WI38 (cell line): Measurements from ENCODE around the gene SRPK2.

ENCODE experiments used
- H3K4me3 ChIP-seq: 2 replicates; pipeline ENCODE4 v1.5.1; 2011; ENCODE audit warnings: low read depth, mild to moderate bottlenecking, control low read depth, low read length
- TF ChIP-seq, protein P1 (sequence below): IDR thresholded peaks from 2 replicates; pipeline ENCODE4 v1.5.1; 2012; ENCODE audit warnings: low read depth, mild to moderate bottlenecking, control low read depth, low read length

SRPK2 gene

DNA sequence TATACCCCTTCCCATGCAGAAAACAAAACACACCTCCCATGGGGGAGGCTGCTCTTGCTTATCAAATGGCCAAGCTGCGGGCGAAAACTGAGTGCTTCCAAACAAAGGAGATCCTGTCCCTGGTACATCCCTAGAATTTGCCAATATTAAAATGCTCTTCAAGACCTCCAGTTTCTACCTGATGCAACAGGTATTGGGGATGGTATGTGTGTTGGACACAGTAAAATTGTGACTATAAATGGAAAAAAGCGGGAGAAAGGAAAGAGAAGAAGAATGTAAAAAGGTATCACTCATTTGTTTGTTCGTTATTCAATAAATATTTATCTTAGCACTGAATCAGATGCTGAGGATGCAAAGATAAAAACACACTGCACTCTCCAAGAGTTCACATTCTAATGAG lies 250.8 kb downstream of the SRPK2 start:
- TF ChIP-seq, protein P1, sequence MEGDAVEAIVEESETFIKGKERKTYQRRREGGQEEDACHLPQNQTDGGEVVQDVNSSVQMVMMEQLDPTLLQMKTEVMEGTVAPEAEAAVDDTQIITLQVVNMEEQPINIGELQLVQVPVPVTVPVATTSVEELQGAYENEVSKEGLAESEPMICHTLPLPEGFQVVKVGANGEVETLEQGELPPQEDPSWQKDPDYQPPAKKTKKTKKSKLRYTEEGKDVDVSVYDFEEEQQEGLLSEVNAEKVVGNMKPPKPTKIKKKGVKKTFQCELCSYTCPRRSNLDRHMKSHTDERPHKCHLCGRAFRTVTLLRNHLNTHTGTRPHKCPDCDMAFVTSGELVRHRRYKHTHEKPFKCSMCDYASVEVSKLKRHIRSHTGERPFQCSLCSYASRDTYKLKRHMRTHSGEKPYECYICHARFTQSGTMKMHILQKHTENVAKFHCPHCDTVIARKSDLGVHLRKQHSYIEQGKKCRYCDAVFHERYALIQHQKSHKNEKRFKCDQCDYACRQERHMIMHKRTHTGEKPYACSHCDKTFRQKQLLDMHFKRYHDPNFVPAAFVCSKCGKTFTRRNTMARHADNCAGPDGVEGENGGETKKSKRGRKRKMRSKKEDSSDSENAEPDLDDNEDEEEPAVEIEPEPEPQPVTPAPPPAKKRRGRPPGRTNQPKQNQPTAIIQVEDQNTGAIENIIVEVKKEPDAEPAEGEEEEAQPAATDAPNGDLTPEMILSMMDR = no peak

DNA sequence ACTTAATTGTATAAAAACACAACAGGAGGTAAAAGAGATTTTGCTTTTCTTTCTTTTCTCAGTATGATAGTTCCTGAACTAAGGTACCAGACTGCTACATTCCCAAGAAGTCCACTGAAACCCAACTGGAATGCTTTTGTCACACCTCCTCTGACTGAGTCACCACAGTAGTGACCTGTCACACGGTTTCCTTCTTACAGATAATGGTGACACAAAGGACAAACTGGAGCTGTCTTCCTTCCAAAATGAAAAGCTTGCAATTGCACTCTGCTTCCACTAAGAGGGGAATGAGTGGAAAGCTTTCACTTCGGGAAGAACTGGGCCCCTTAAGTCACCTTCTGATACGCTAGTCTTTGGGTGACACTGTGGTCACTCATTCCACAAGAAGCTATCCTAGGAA lies 252.5 kb downstream of the SRPK2 start:
- H3K4me3 ChIP-seq = no peak overlapping the region
- TF ChIP-seq, protein P1 = 0 out of 2 replicates have a peak, but pooled peaks have one; percentile 15

More for the DNA sequence above, 250.8 kb downstream of the SRPK2 start:
- H3K4me3 ChIP-seq = no peak overlapping the region

GRCh38 chr7:105133986-105134655 lies 254.6 kb downstream of the SRPK2 start:
- H3K4me3 ChIP-seq = no peak overlapping the region
- TF ChIP-seq, protein P1 = no peak

DNA sequence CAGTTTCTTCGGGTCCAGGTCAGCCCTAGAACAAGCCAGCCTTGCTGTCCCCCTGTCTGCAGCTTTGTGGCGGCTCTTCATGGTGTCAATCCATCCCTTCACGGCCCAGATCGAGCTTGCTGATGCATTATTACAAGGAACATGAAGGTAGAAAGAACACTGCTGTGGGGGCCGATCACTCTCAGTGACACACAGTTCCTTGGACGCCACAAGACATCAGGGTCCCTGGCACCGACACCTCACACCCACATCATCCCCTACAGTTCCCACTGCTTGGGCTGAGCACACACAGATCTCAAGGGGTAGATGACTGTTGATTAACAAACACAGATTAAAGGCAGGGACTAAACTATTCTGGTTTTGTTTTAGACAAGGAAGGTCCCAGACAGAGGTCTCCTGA lies 255.4 kb downstream of the SRPK2 start:
- TF ChIP-seq, protein P1 = no peak
- H3K4me3 ChIP-seq = no peak overlapping the region

DNA sequence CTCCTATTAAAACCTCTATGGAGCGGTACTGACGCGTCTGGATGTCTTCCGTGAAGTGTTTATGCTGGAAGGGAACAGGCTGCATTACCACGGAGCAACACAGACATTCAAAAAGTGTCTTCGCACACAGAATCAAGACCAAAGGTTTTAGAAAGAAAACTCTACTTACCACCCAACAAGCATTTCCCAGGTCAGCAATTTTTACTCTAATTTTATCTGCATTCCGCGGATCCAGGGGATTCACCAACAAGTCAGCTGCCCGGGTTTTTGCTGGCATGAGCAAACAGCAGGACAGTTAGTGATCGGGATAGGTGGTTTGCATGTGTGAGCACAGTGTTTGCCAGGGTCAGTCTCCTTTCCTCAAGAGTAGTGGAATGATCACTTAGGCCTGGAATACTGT lies 255.9 kb downstream of the SRPK2 start:
- TF ChIP-seq, protein P1 = no peak
- H3K4me3 ChIP-seq = no peak overlapping the region

GRCh38 chr7:105132335-105132734 lies 256.4 kb downstream of the SRPK2 start:
- H3K4me3 ChIP-seq = no peak overlapping the region
- TF ChIP-seq, protein P1 = no peak

GRCh38 chr7:105131890-105132289 lies 256.8 kb downstream of the SRPK2 start:
- no peak overlapping the region for H3K4me3 ChIP-seq
- TF ChIP-seq, protein P1 = no peak
